ENCODE results near the gene RBM33. TPM values are rescaled to one million over a fixed set of nuclear protein-coding genes. Genes with fewer than 3 reads are reported as not detected.

Gene RBM33
- total and polyA plus RNA-seq, 2 of the 4 experiments (the other 2 are of a cell fraction), result 7.3 to 10.8 TPM

- no peak overlapping the region for H4K5ac ChIP-seq (ENCODE audit: low read depth, low read length)
- CTCF ChIA-PET, result interaction anchor here (0.5 kb wide), 1 partner anchor 27 kb away, joined by 4 read pairs; no protein-coding TSS in a partner anchor
Observed at GRCh38 chr7:155745737-155746136, 101.3 kb downstream of the RBM33 start.

More at GRCh38 chr7:155745737-155746136, 101.3 kb downstream of the RBM33 start:
- Histone ChIP-seq H2BK120ac (ENCODE audit: low read depth, low read length) (no peak overlapping the region), H3K23ac (ENCODE audit: low read depth, low read length) (no peak overlapping the region), H3K56ac (ENCODE audit: extremely low read depth, insufficient read depth, low read length) (no peak overlapping the region), H3K9me1 (ENCODE audit: insufficient read depth, low read length) (0 out of 2 replicates have a peak, but pooled peaks cover 4% of the 10 kb centered on the region), H2BK5ac (ENCODE audit: low read depth, low read length, poor library complexity, severe bottlenecking) (no peak overlapping the region), H3K79me1 (ENCODE audit: low read depth in 1 of 2, low read length in 2 of 2) (peaks cover 16 to 33% of the 10 kb centered on the region in 2 experiments), H2AK5ac (ENCODE audit: low read depth, low read length) (no peak overlapping the region), H2AFZ (replicated peaks; ENCODE audit: low read length, poor library complexity) (no peak overlapping the region), H3K18ac (ENCODE audit: low read depth, low read length) (no peak overlapping the region), H3K36me3 (ENCODE audit: control insufficient read depth, insufficient read depth, low read length) (peaks cover 35% of the 10 kb centered on the region), H3K4ac (ENCODE audit: low read depth, low read length) (no peak overlapping the region), H4K20me1 (ENCODE audit: insufficient read depth, low read length) (peaks cover 17% of the 10 kb centered on the region; the same call in 1 of the 2 replicates), H2BK20ac (ENCODE audit: low read depth, low read length) (no peak overlapping the region), H3K9ac (ENCODE audit: low read depth, low read length) (no peak overlapping the region), H3K27ac (ENCODE audit: insufficient read depth, low read length) (no peak overlapping the region), H3K9me3 (ENCODE audit: control insufficient read depth, insufficient read depth, low read length) (no peaks in the 10 kb centered on the region), H3K4me1 (ENCODE audit: control insufficient read depth, insufficient read depth, low read length) (0 out of 2 replicates have a peak, but pooled peaks cover 2% of the 10 kb centered on the region), H4K91ac (ENCODE audit: insufficient read depth, low read depth, low read length) (no peak overlapping the region), H4K8ac (ENCODE audit: low read depth in 2 of 2, low read length in 2 of 2) (no peak overlapping the region), H3K4me3 (ENCODE audit: insufficient read depth, low read depth, low read length) (no peak overlapping the region), H3K4me2 (ENCODE audit: low read depth, low read length) (no peak overlapping the region), H3K14ac (replicated peaks; ENCODE audit: low read depth, low read length) (no peak overlapping the region), H2AK9ac (replicated peaks; ENCODE audit: low read depth, low read length, poor library complexity) (no peak overlapping the region), H3K27me3 (ENCODE audit: control insufficient read depth, insufficient read depth, low read length) (no peaks in the 10 kb centered on the region), H2BK15ac (ENCODE audit: low read depth, low read length) (no peak overlapping the region)
- BruUV-seq (replicated peaks), result no TSS peak
- intact Hi-C loops (cut with micrococcal nuclease) (no loop called here), dilution Hi-C loops (cut with HindIII; ENCODE audit: low sequenced_read_pairs, unreplicated experiment) (no loop called here), in situ Hi-C loops (cut with MboI; ENCODE audit: low sequenced_read_pairs) (no loop called here)
- no peak for DNase-seq
- POLR2A ChIA-PET (ENCODE audit: unreplicated experiment), result no interaction called here
- ATAC-seq (ENCODE audit: low read depth), result no peak
- no peak for TF ChIP-seq POLR2A (IDR thresholded peaks at IDR 0.05; ENCODE audit: low read depth, low read length)
- no peak for TF ChIP-seq ELK1 (IDR thresholded peaks at IDR 0.05; ENCODE audit: borderline replicate concordance, low read depth, low read length)
- no peak for TF ChIP-seq MXI1 (IDR thresholded peaks at IDR 0.05; ENCODE audit: borderline replicate concordance, low read depth, low read length)
- no peak for TF ChIP-seq FOS (IDR thresholded peaks at IDR 0.05; ENCODE audit: low read depth, low read length)
- no peak for TF ChIP-seq SMC3 (IDR thresholded peaks at IDR 0.05; ENCODE audit: low read depth, low read length)
- no peak for TF ChIP-seq RCOR1 (IDR thresholded peaks at IDR 0.05; ENCODE audit: insufficient replicate concordance, low read length)
- no peak for TF ChIP-seq MAFK (IDR thresholded peaks at IDR 0.05; ENCODE audit: low read depth, low read length)
- TF ChIP-seq CEBPB (IDR thresholded peaks at IDR 0.05; ENCODE audit: low read depth, low read length), result no peak
- TF ChIP-seq MAZ (IDR thresholded peaks at IDR 0.05; ENCODE audit: borderline replicate concordance, low read depth, low read length), result no peak
- TF ChIP-seq USF2 (IDR thresholded peaks at IDR 0.05; ENCODE audit: low read depth, low read length), result no peak
- TF ChIP-seq RFX5 (IDR thresholded peaks at IDR 0.05; ENCODE audit: low read depth, low read length), result no peak
- TF ChIP-seq CTCF (conservative IDR thresholded peaks at IDR 0.05; ENCODE audit: low read depth, low read length), result no peak
- no peak for TF ChIP-seq RAD21 (IDR thresholded peaks at IDR 0.05; ENCODE audit: low read length)
- no peak for TF ChIP-seq CHD1 (IDR thresholded peaks at IDR 0.05; ENCODE audit: low read depth, low read length)
- TF ChIP-seq NFE2L2 (IDR thresholded peaks at IDR 0.05; ENCODE audit: low read depth, low read length), result no peak
- no peak for TF ChIP-seq BHLHE40 (IDR thresholded peaks at IDR 0.05; ENCODE audit: low read depth, low read length)
- 100% methylated on average over 5 of the region's 9 CpGs; no CpG with 5 or more reads in 1 of the 2 experiments for WGBS, 2 experiments (ENCODE audit: extremely low coverage in 2 of 2, insufficient read length in 1 of 2)
